HG02981 (cell line): ENCODE data around the gene DAD1.
A peak's percentile ranks its signal among the peaks of the same experiment; 100 is the strongest.
"Not testable (repeated sequence)": the region's sequence is repeated elsewhere in the genome, so short reads cannot be mapped to it uniquely, and the experiment has no call there.

Source experiments
- ATAC-seq: cut with Tn5 transposase; IDR thresholded peaks from one replicate; pipeline ENCODE4 v1.9.1; 2021; ENCODE audit warnings: mild to moderate bottlenecking, moderate library complexity; ENCODE audit not compliant: unreplicated experiment

Gene DAD1

DNA sequence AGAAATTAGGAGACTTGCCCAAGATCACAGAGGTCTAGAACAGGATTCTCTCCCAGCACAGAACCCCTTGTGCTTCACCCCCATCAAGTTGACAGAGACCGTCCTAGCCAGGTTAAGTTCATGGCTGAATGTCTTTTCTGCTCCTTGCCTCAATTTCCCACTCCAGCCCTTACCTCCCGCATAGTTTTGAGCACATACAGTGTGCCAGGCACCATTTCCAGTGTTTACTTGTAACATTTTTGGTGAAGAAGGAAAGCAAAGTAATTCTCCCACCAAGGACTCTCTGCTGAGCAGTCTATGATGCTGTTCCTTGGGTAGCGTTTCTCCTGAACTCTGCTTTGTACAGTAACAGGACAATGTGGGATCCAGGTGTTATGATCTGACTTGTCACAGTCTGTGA lies 10.3 kb upstream of the DAD1 start:
- ATAC-seq = no peak

DNA sequence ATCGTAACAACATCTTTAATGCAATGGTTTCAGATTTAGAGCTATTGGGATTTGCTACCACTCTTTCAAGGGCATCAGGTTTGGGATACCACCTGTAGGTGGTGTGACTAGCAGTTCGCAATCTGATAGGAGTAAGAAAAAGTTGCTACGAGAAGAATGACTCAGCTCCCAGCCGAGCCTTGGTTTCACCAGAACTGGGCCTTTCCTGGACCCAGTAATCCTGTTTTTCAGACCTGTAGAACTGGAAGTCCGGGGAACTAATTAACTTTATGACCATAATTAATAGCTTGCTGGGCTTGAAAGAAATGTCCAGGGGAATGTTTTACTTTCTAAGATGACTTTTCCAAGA lies 9.8 kb upstream of the DAD1 start:
- ATAC-seq = peak; percentile 27

DNA sequence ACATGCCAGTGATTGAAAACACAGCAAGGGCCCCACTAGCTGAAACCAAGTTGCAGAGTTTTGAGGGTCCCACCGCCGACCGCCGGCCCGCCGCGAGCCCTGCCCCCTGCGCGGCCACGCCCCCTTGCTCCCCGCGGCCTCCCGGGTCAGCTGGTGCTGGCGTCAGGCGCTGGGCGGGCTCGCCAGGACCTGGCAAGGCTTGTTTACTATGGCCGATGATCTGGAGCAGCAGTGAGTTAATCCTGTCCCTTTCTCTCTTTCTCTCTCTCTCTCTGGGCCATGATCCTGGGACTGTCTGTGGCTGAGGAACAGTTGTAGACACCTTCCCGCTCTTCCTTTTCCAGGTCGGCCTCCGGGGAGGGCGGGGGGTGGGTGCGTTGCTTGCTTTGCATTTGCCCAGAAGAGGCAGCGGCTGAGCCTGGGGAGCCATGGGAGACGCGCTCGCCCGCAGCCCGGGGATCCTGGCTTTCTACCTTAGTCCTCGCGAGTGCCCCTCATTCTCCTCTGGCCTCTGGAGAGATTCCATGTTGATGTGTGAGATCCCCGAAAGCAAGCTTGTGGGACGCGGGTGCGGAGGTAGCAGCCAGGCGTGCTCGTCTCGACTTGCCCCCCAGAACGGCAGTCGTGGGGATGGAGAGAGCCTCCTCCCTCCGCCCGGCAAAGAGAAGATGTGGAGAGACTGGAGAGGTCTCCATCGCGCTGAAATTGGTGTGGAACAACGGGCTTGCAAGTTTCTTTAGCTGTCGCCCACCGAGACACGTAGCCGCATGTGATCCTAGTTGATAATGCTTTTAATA lies 9.3 kb upstream of the DAD1 start, which contains the start of gene ABHD4:
Gene ABHD4 (plus strand): TSS at position 202 of the 797 bp plus-strand sequence. CDS start 7 bp downstream, at position 209.
- ATAC-seq = peak; percentile 88

DNA sequence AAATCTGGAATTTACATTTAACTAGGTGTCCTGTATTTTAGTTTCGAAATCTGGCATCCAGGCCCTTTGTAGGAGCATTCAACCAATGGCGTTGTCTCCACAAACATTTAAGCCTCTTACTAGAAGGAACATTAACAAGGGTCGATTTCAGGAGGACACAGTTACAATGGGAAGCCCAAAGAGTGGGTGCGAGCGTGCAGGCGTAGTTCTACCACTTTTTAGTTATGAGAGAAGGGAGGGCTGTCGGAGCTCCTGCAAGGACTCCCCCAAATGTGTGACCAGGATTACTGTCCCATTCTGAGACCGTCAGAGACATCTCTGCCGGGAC lies 8.7 kb upstream of the DAD1 start:
- ATAC-seq = peak; percentile 29

DNA sequence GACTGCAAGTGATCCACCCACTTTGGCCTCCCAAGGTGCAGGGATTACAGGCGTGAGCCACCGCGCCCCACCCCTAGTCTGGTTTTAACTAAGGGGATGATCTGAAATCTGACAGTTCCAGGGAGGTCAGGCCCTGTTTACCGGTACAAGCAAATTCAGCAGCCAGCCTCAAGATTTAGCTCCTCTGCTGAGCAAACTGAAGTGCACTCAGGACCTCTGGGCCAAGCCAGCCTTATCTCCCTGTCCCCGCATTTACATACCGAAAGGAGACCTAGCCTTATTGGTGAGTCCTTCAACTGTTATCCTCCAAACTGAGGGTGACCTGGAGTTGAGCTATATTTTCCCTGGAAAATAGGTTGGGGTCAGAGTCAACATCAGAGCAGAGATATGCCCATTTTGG lies 8.2 kb upstream of the DAD1 start:
- ATAC-seq = no peak

DNA sequence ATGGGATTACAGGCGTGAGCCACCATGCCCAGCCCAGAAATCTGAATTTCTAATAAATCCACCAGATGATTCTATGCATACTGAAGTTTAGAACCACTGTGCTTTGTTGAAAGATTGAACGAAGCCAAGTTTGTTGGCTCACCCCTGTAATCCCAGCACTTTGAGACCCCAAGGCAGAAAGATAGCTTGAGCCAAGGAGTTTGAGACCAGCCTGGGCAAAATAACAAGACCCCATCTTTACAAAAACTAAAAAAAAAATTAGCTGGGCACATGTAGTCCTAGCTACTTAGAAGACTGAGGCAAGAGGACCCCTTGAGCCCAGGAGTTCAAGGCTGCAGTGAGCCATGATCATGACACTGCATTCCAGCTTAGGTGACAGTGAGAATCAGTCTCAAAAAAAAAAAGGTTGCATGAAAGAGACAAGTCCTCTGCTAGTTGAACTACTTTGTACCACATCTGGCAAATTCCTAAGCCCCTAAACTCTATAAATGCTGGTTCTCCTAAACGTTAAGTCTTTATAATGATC lies 7.4 kb upstream of the DAD1 start:
- no peak for ATAC-seq

DNA sequence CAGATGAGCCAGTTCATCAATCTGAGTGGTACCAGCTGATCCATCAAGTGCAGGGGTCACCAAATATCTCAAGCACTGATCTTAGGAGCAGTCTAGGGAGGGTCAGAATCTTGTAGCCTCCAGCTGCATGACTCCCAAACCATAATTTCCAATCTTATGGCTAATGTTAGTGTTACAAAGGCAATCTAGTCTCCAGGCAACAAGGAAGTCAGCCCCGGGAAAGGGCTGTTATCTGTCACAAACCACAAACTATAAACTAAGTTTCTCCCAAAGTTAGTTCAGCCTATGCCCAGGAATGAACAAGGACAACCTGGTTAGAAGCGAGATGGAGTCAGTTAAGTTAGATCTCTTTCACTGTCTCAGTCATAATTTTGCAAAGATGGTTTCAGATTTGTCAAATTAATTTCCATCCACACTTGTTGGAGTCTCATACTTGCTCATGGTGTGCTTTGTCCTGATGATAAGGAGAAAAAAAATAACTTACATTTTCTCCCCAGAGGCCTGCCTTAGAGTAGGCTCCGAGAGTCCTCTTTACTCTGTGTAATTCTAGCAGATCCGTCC lies 5.2 kb upstream of the DAD1 start:
- ATAC-seq = no peak

DNA sequence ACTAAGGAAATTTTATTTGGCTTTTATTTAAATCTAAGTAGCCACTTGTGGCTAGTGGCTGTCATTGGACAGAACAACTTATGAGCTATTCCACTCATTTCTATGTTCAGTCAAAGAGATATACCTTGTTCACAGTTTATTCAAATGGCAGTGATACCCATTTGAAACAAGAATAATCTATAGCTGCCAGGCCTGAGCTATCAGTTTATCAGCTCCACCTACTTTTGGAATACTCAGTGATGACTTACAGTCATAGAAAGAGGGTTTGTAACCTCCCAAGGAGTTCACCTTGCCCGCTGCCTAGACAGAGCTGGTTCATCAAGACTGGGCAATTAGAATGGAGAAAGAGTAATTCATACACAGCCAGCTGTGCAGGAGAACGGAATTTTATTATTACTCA lies 4.6 kb upstream of the DAD1 start:
- no peak for ATAC-seq

DNA sequence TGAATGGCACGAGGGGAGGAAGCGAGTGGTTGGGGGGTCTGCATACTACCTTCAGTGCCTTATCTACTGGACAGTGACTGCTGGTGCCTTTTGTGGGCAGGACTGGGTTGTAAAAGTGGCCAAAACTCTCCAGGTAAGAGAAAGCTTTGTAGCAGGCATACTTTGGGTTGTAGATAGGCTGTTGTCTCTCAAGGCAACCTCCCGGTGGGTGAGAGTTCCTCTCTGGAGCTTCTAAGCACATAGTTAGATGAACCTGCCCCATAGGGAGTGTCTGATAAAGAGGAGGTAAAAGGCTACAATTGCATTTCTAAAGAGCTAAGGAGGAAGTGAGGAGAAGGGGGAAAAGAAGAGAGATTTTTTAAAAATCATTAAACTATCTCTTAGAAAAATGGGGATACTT lies 4.2 kb upstream of the DAD1 start:
- ATAC-seq = no peak

DNA sequence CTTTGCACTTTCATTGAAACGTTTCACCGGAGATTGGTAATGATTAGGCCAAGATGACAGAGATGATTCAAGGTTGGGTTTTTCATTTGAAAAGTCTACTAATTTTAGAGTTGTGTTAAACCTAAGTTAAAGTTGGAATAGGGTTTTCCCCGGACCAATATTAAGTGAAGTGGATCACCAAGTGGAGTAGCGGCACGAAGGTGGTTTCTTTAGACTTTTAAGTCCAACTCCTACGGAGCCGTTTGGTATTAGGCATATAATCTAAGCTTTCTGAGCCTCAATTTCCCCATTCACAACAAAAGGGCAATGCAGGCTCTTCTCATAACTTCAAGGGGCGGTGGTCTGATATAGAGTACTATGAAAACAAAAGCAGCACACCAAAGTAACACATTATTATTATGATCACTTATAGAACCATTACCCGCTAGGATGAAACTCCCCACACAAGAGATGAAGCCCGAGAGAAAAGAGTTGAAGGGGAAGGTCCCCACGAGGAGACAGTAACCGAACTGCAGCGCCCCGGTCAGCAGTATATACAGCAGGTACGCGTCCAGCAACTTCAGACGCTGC lies 413 bp downstream of the DAD1 start:
- no peak for ATAC-seq

DNA sequence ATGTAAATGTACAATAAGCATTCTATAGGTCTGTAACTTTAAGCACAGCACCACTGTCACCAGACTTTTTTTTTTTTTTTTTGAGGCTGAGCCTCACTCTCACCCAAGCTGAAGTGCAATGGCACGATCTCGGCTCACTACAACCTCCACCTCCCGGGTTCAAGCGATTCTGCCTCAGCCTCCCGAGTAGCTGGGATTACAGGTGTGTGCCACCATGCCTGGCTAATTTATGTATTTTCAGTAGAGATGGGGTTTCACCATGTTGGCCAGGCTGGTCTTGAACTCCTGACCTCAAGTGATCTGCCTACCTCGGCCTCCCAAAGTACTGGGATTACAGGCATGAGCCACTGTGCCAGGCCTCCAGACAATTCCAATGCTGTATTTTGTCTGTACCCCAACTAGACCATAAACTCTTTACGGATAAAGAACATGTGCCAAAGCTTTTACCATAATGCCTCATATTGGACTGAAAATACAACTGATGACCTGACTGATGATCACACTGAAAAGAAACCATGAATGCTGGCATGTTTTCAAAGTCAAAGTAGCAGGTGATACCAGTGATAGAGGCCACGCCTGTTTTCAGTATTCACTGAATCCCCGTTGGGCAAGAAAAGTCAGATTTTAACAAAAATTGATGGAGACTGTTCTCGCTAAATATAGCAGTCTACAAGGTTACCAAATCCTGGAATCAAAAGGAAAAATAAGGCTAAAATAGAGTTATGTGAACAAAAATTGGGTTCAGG lies 1.2 kb downstream of the DAD1 start:
- not testable (repeated sequence) for ATAC-seq

DNA sequence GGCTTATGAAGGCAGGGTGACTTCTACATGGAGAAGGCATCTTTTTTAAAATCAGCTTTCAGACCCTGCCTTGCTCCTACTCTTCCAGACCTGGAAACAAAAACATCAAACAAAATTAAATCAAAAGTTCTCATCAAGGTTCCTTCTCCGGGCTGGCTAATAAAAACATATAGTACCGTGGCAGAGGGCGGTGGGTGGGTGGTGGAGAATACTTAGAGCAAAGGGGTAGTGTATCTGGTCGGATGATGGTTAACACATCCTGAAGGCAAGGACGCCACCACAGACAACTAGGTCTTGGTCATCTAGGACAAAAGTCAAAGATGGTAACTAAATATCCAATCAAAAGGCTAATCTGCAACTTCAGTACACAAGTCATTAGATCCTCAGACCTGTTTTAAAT lies 1.8 kb downstream of the DAD1 start:
- ATAC-seq = no peak

DNA sequence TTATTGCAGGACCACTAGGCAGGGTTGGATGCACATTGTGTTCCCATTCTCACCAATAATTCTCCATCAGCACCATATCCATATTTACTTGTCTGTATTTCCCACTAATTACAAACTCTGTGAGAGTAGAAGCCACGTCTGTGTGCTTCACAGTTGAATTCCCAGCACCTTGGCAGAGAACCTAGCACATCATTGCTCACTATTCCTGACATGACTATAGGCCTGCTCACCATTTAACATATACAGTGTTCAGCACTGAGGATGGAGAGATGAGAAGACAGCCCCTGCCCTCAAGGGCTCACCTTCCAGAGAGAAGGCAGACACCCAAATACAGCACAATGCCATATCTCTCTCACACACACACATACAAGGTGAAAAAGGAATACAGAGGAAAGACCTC lies 5.0 kb downstream of the DAD1 start:
- ATAC-seq = no peak

DNA sequence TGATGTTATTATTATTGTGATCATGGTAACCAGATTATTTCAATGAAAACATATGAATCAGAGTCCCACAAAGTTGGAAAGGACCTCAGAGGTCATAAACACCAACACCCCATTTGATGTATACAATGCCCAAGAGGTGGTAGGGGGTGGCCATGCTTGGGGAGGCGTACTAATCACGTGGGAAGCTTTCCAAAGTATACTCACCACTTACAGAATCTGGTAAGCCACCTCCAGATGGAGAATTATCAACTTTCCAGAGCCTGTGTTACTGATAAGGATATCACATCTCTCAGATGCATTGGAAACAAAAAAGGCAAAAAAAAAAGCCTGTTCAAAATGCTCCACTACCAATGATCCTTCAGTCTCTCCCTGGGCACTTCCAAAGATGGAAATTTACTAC lies 8.4 kb downstream of the DAD1 start:
- no peak for ATAC-seq

DNA sequence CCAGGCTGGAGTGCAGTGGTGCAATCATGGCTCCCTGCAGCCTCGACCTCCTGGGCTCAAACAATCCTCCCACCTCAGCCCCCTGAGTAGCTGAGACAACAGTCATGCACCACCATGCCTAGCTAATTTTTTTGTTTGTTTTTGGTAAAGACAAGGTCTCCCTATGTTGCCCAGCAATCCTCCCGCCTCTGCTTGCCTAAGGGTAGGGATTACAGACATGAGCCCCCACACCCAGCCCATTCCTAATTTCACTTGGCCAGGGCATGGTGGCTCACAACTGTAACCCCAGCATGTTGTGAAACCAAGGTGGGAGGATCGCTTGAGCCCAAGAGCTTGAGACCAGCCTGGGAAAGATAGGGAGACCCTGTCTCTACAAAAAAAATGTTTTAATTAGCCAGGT lies 9.1 kb downstream of the DAD1 start:
- ATAC-seq = no peak

DNA sequence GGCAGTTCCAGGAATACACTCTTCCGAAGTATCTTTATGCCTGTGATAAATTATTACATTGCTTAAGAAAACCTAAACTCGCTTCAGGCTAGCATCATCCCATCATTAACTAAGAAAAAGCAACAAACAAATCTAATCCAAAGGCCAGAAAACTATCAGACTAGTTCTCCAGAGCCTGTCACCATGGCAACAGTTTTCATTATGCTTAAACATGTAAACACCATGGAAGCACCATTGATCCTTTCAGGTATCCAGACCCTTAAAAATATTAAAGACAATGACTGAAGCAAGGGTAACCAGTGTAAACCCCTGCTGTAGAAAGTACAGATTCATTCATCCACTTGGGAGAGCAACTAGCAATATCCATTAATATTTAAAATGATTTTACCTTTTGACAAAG lies 9.8 kb downstream of the DAD1 start:
- no peak for ATAC-seq

DNA sequence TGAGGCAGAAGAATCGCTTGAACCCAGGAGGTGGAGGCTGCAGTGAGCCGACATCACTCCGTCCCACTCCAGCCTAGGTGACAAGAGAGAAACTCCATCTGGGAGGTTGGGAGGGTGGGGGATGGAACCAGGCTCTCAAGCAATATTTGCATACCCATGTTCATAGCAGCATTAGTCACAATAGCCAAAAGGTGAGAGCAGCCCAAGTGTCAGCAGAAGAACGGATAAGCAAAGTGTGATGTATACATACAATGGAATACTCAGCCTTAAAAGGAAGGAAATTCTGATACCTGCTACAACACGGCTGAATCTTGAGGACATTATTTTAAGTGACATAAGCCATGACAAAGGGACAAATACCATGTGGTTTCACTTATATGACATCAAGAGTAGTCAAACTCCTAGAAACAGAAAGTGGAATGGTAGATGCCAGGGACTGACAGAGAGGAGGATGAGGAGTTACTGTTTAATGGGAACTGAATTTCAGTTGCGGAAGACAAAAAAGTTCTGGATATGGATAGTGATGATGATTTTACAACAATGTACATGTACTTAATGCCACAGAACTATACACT lies 11.6 kb downstream of the DAD1 start:
- no peak for ATAC-seq

DNA sequence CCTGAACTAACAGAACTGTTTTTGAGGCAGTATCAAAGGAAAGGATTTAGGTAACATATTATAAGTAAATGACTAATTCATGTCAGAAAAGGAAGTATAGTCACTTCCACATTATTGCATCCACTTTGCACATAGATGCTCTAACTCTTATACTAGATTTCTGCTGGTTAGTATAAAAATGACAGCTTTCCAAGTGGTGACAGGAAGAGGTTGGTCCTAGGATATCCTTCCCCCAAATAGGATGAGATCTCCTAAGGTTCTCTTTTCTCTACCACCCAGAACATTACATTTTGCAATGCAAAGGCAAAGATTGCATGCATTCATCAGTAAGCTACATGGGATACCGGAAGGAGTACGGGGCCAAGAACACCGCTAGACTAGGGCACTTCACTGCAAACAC lies 15.2 kb downstream of the DAD1 start:
- ATAC-seq = no peak

DNA sequence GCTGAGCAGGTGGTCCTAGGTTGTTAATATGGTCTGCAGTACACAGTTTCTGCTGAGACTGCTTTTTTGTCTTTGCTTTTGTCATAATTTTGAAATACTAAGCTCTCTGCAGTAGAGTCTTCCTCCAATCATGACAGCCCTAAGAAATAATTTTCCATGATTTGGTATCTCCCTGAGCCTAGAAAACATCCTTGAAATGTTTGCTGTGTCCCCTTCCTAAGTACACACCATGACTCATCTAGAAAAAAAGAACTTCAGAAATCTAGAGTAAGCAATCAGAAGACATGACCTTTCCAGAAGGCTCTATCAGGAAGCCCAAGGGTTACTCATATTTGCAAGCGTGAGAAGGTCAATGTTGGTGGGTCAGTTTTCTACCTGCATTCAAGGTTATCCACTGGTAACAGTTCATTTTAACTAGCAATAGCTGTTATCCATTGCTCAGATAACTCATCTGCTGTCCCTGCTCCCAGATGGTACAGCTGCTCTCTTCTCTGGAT lies 16.4 kb downstream of the DAD1 start:
- no peak for ATAC-seq

DNA sequence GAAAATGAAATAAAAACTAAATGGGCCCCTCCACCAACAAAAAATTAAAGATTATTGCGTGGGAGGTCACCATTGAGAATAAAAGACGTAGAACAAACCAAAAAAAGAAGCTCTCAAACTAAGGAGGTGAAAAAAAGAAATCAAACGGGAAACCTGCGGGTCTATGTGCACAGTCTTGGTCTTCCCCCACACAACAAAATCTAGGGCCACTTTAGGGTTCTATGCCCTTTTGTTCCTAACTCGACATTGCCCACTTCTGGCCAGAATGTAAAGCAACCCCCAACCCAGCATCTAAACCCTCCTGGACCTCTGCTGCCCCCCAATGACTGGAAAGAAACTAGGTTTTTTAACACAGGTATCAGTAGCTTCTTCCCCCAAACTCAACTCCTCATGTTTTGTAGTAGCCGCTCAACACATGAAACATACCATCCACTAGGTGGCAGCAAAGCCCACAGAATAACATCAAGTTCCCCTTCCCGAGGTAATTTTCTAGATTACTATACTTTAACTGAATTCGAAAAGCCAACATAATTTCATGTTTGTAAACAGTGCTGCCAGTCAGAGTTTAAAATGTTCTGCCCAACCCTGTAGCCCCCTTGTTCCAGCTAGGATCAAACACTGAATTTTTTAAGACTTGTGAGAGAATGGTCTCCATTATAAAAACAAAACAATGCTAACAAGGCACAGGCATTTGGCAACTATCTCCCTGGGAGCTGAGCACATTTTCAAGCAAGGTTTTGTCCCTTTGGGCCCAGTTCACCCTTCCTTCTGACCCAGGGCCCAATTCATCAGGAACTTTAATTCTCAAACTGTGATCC lies 18.7 kb downstream of the DAD1 start:
- peak; percentile 74 for ATAC-seq
